ENCODE data around the gene DTNA. TPM values are rescaled to one million over a fixed set of nuclear protein-coding genes. Genes with fewer than 3 reads are reported as not detected.
"Not testable (repeated sequence)": the region's sequence is repeated elsewhere in the genome, so short reads cannot be mapped to it uniquely, and the experiment has no call there.

Gene DTNA
- total RNA-seq, 1 donor from 2014 or later = 7.1 TPM

DNA sequence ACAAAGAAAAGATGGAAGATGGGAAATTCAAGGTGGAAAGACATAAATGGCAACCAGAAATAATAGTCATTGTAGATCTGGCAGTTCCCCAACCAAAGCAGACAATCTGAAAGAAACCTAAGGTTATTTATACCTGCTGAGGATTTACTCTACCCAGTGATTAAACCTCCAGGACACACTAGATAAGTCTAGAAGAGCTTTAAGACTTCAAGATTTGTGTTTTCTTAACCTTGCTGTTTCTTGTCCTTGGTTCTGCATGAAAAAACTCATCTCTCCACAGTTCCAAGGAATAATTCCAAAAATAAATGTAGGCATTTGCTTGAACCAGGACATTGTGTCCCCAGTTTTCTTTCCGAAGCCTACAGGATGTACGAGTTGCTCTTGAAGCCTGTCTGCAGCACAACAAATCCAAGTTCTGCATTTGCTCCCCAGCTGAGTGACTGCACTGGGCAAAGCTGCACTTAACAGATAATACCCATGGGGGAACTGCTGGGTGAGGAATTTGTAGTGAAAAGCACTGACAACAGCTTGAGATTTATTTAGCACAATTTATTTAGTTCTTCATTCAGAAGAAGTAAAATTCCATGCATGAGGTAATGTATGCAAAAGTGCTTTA, 19.8 kb downstream of the DTNA start:
- Mint-ChIP-seq H3K9me3 (ENCODE audit: unreplicated experiment) (no peaks in the 10 kb centered on the region), H3K27ac (ENCODE audit: unreplicated experiment) (peak overlapping the region; percentile 60), H3K36me3 (ENCODE audit: unreplicated experiment) (no peaks in the 10 kb centered on the region), H3K4me1 (ENCODE audit: unreplicated experiment) (peaks cover 28% of the 10 kb centered on the region), H3K27me3 (ENCODE audit: unreplicated experiment) (no peaks in the 10 kb centered on the region), H3K4me3 (ENCODE audit: unreplicated experiment) (no peak overlapping the region)
- TF ChIP-seq, protein P1, sequence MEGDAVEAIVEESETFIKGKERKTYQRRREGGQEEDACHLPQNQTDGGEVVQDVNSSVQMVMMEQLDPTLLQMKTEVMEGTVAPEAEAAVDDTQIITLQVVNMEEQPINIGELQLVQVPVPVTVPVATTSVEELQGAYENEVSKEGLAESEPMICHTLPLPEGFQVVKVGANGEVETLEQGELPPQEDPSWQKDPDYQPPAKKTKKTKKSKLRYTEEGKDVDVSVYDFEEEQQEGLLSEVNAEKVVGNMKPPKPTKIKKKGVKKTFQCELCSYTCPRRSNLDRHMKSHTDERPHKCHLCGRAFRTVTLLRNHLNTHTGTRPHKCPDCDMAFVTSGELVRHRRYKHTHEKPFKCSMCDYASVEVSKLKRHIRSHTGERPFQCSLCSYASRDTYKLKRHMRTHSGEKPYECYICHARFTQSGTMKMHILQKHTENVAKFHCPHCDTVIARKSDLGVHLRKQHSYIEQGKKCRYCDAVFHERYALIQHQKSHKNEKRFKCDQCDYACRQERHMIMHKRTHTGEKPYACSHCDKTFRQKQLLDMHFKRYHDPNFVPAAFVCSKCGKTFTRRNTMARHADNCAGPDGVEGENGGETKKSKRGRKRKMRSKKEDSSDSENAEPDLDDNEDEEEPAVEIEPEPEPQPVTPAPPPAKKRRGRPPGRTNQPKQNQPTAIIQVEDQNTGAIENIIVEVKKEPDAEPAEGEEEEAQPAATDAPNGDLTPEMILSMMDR (IDR thresholded peaks at IDR 0.05) = no peak
- no peak for DNase-seq (ENCODE audit: extremely low spot score, unreplicated experiment)

DNA sequence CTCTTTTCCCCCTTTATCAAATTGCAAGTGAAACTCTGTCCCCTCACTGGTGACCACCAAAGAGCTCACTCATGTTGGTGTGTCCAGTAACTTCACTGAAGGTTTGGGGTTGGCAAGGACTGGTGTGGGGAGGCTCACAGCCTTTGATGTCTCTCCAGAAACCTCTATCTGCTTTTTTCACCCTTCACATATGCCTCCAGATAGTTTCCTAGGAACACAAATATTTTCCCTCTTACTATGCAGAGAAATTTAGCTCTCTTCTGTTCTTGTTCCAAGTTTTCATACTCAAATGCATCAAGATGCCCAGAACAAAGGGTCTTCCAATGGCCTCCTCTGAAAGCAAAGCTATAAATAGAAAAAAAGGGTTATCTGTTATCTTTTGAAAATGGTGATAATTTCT, 20.7 kb downstream of the DTNA start:
- no peak for DNase-seq (ENCODE audit: extremely low spot score, unreplicated experiment)
- TF ChIP-seq, protein P1 (IDR thresholded peaks at IDR 0.05) = no peak
- peak overlapping the region; percentile 73 for H3K27ac Mint-ChIP-seq (ENCODE audit: unreplicated experiment)
- no peaks in the 10 kb centered on the region for H3K36me3 Mint-ChIP-seq (ENCODE audit: unreplicated experiment)
- H3K27me3 Mint-ChIP-seq (ENCODE audit: unreplicated experiment) = no peaks in the 10 kb centered on the region
- H3K9me3 Mint-ChIP-seq (ENCODE audit: unreplicated experiment) = no peaks in the 10 kb centered on the region
- H3K4me3 Mint-ChIP-seq (ENCODE audit: unreplicated experiment) = no peak overlapping the region
- peaks cover 28% of the 10 kb centered on the region for H3K4me1 Mint-ChIP-seq (ENCODE audit: unreplicated experiment)

DNA sequence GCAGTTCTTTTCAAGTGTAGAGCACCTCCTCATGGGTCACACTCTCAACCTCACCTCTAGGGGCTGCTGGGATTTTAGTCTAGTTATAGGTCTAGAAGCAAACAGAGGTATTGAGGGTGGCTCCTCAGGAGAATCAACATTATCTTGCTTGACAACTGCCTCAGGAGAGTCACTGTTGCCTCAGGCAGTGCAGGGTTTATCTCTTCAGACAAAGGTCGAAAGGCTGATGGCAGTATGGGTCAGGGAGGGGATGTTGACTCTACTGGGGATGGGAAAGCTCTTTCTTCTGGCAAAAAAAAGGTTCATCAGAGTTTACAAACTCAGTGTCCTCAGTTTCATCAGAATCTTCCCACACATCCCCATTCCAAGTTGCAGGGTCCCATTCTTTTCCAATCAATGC, 24.0 kb downstream of the DTNA start:
- Mint-ChIP-seq H3K4me1 (ENCODE audit: unreplicated experiment) (peaks cover 37% of the 10 kb centered on the region), H3K4me3 (ENCODE audit: unreplicated experiment) (no peak overlapping the region), H3K36me3 (ENCODE audit: unreplicated experiment) (no peaks in the 10 kb centered on the region), H3K27me3 (ENCODE audit: unreplicated experiment) (no peaks in the 10 kb centered on the region), H3K9me3 (ENCODE audit: unreplicated experiment) (no peaks in the 10 kb centered on the region), H3K27ac (ENCODE audit: unreplicated experiment) (no peak overlapping the region)
- TF ChIP-seq, protein P1 (IDR thresholded peaks at IDR 0.05) = no peak
- DNase-seq (ENCODE audit: extremely low spot score, unreplicated experiment) = no peak

DNA sequence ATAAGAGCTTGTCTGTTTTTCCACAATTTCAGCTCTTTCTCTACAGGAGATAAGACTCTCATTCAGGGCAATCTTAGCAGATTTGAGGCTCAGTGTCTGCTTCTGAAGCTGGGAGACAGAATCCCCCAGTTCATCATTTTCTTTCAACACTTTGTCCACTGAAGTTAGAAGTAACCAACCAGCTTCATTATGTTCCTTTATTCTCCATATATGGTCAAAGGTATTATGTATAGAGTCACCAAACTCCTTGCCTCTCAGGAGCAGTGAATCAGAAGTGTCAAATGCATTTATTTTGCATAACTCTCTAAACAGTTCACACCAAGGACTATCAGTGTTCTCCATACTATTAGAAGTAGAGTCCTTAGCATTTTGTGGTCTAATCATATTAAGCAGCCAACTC, 24.4 kb downstream of the DTNA start:
- DNase-seq (ENCODE audit: extremely low spot score, unreplicated experiment); H3K4me3 Mint-ChIP-seq (ENCODE audit: unreplicated experiment); H3K27me3 Mint-ChIP-seq (ENCODE audit: unreplicated experiment); H3K36me3 Mint-ChIP-seq (ENCODE audit: unreplicated experiment); H3K9me3 Mint-ChIP-seq (ENCODE audit: unreplicated experiment); H3K27ac Mint-ChIP-seq (ENCODE audit: unreplicated experiment): not testable (repeated sequence)
- peaks cover 37% of the 10 kb centered on the region for H3K4me1 Mint-ChIP-seq (ENCODE audit: unreplicated experiment)

DNA sequence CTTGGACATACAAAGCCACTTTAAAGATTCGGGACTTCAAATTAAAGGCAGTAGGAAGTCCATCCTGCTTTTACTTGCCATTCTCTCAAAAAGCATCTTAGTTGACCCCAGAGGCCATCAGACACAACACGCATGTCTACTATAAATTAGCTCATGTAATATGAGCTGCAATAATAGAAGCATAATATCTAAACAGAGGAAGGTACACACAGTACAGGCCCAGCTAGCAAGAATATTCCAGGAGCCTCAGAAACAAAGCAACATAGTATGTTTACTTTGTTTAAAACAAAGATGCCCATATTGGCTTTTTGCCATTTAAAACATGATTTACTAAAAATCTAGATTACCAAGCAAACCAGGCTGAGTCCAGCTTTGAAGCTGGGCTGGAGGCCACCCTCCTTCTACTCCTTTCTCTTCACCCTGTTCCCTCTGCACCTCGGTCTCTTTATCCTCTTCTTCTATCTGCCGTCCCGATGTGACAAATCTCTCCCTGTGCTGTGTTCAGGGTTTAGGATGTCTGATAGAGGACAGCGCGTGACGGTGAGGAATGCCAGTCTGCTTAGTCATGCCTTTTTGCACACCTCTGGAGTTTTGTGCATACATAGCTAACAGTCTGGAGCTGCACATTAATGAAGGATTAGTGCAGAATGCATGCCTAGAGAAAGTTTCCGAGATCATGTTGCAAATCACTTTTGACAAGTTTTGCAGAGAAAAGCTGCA, 28.2 kb downstream of the DTNA start:
- Mint-ChIP-seq H3K4me3 (ENCODE audit: unreplicated experiment) (peak overlapping the region; percentile 39), H3K4me1 (ENCODE audit: unreplicated experiment) (peaks cover 23% of the 10 kb centered on the region), H3K27me3 (ENCODE audit: unreplicated experiment) (no peaks in the 10 kb centered on the region), H3K27ac (ENCODE audit: unreplicated experiment) (peak overlapping the region; percentile 72), H3K9me3 (ENCODE audit: unreplicated experiment) (no peaks in the 10 kb centered on the region), H3K36me3 (ENCODE audit: unreplicated experiment) (no peaks in the 10 kb centered on the region)
- DNase-seq (ENCODE audit: extremely low spot score, unreplicated experiment) = no peak
- TF ChIP-seq, protein P1 (IDR thresholded peaks at IDR 0.05) = no peak
